HepG2 (cell line): ENCODE measurements around the gene DAG1. TPM values are rescaled to one million over a fixed set of nuclear protein-coding genes. Genes with fewer than 3 reads are reported as not detected.

Experiments used
- ATAC-seq: fragments of 200-7000 bp; cut with Tn5 transposase; 3 replicates; pipeline ENCODE4 v1.9.1; 2020; ENCODE audit warnings: mild to moderate bottlenecking, moderate library complexity
- BruUV-seq: library from RNA; stranded (reverse); fragments of 400-500 nt; replicated peaks from 2 replicates; lab custom pipeline; 2021; lab: Mats Ljungman, UMichigan
- CTCF ChIA-PET: fragments of 300-600 bp; formaldehyde crosslinking; extraction: SDS; loops from one replicate; lab custom pipeline; 2021; ENCODE audit warnings: low total read pairs, inconsistent platforms, low intra/inter-chr PET ratio; lab: Yijun Ruan, JAX
- POLR2A ChIA-PET: fragments of 350-600 bp; sonication (Branson Sonifier 250); formaldehyde crosslinking; loops from one replicate; lab custom pipeline; 2020; ENCODE audit warnings: antibody characterized with exemption, inconsistent platforms; lab: Yijun Ruan, JAX
- DNase-seq: peaks from one replicate; pipeline ENCODE4 v3.0.0-alpha.2; 2015; ENCODE audit warnings: low spot score
- FAIRE-seq: peaks from 3 replicates; lab custom pipeline; 2011; peaks lifted over from hg19 to GRCh38; lab: Jason Lieb, UNC
- H2AFZ ChIP-seq: one replicate; pipeline ENCODE4 v1.6.1; 2011; ENCODE audit warnings: low read length, inconsistent platforms
- H3K27ac ChIP-seq: fragments of 300-600 bp; 3 replicates; pipeline ENCODE4 v1.8.0; 2011; ENCODE audit warnings: mixed run types, mild to moderate bottlenecking, mixed read lengths, low read length, inconsistent platforms; ENCODE audit not compliant: insufficient read depth; ENCODE audit errors: extremely low read length
- H3K27me3 ChIP-seq, 2 experiments: fragments of 200-600 bp in 1 of 2; 2 replicates in 1 of 2; 3 replicates in 1 of 2; pipeline versions ENCODE4 v1.6.0 to v1.8.0; 2011; ENCODE audit warnings: low read length in 2 of 2, mild to moderate bottlenecking in 2 of 2, moderate library complexity in 2 of 2, inconsistent platforms in 1 of 2; ENCODE audit not compliant: insufficient read depth in 2 of 2, control insufficient read depth in 1 of 2
- H3K36me3 ChIP-seq, 2 experiments: fragments of 200-600 bp in 1 of 2; replicated peaks in 1 of 2; 2 replicates in 1 of 2; 3 replicates in 1 of 2; pipeline versions ENCODE4 v1.5.1 to v1.8.0; 2011; ENCODE audit warnings: low read length in 2 of 2, inconsistent platforms in 1 of 2; ENCODE audit not compliant: insufficient read depth in 2 of 2, control insufficient read depth in 1 of 2
- H3K4me1 ChIP-seq: 2 replicates; pipeline ENCODE4 v1.5.1; 2012; ENCODE audit warnings: low read length, inconsistent platforms; ENCODE audit not compliant: insufficient read depth
- H3K4me2 ChIP-seq: 2 replicates; pipeline ENCODE4 v1.6.0; 2011; ENCODE audit warnings: low read depth, low read length, inconsistent platforms
- H3K4me3 ChIP-seq, 3 experiments: fragments of 200-600 bp in 1 of 3; sonication (generic), shearing (Covaris generic) in 1 of 3; replicated peaks in 1 of 3; 2 replicates each; pipeline ENCODE4 v1.5.1; 2011 to 2016; ENCODE audit warnings: low read length in 3 of 3, inconsistent platforms in 2 of 3, low read depth in 2 of 3, mild to moderate bottlenecking in 2 of 3, control low read depth in 1 of 3, mixed read lengths in 1 of 3; ENCODE audit not compliant: insufficient read depth in 1 of 3
- H3K79me2 ChIP-seq: one replicate; pipeline ENCODE4 v1.6.1; 2011; ENCODE audit warnings: low read length, inconsistent platforms; ENCODE audit not compliant: insufficient read depth
- H3K9ac ChIP-seq: 2 replicates; pipeline ENCODE4 v1.6.0; 2011; ENCODE audit warnings: mild to moderate bottlenecking, low read depth, low read length, inconsistent platforms; ENCODE audit not compliant: insufficient read depth
- H3K9me3 ChIP-seq: 2 replicates; pipeline ENCODE4 v1.5.1; 2012; ENCODE audit warnings: mild to moderate bottlenecking, low read length
- H4K20me1 ChIP-seq: 2 replicates; pipeline ENCODE4 v1.6.0; 2011; ENCODE audit warnings: inconsistent platforms, mild to moderate bottlenecking, low read length, moderate library complexity; ENCODE audit not compliant: insufficient read depth
- CC2D1A ChIP-seq: sonication (generic); formaldehyde crosslinking; IDR thresholded peaks from 2 replicates; pipeline ENCODE4 v1.8.1; 2023; ENCODE audit warnings: mild to moderate bottlenecking, missing genetic modification reagents
- FOXO1 ChIP-seq: sonication (generic); formaldehyde crosslinking; IDR thresholded peaks from 2 replicates; pipeline ENCODE4 v1.4.0; 2020; ENCODE audit warnings: missing genetic modification reagents
- MXD4 ChIP-seq: IDR thresholded peaks from 2 replicates; pipeline ENCODE4 v1.6.1; 2016; ENCODE audit warnings: mild to moderate bottlenecking, missing biosample characterization, missing genetic modification reagents
- PRMT3 ChIP-seq: sonication (generic); formaldehyde crosslinking; IDR thresholded peaks from 2 replicates; pipeline ENCODE4 v1.8.1; 2022; ENCODE audit warnings: low read depth, mild to moderate bottlenecking, moderate library complexity, missing genetic modification reagents, borderline replicate concordance
- RFXANK ChIP-seq: IDR thresholded peaks from 2 replicates; pipeline ENCODE4 v1.6.1; 2016
- SALL1 ChIP-seq: sonication (generic); formaldehyde crosslinking; IDR thresholded peaks from 2 replicates; pipeline ENCODE4 v1.8.0; 2022; ENCODE audit warnings: mild to moderate bottlenecking, missing genetic modification reagents
- ZBTB38 ChIP-seq: sonication (generic); formaldehyde crosslinking; IDR thresholded peaks from 2 replicates; pipeline ENCODE4 v1.5.1; 2020; ENCODE audit warnings: mild to moderate bottlenecking, missing genetic modification reagents
- ZNF136 ChIP-seq: sonication (generic); formaldehyde crosslinking; IDR thresholded peaks from 2 replicates; pipeline ENCODE4 v1.8.1; 2022; ENCODE audit warnings: low read depth, mild to moderate bottlenecking, moderate library complexity, missing genetic modification reagents
- ZNF230 ChIP-seq: sonication (generic); formaldehyde crosslinking; IDR thresholded peaks from 2 replicates; pipeline ENCODE4 v1.4.0; 2020; ENCODE audit warnings: mild to moderate bottlenecking, missing genetic modification reagents
- ZNF747 ChIP-seq: sonication (generic); formaldehyde crosslinking; IDR thresholded peaks from 2 replicates; pipeline ENCODE4 v1.8.1; 2023; ENCODE audit warnings: missing genetic modification reagents, mild to moderate bottlenecking, borderline replicate concordance
- ZNF782 ChIP-seq: sonication (generic); formaldehyde crosslinking; IDR thresholded peaks from 2 replicates; pipeline ENCODE4 v1.4.0; 2020; ENCODE audit warnings: missing genetic modification reagents, mild to moderate bottlenecking, borderline replicate concordance
- WGBS: methylation state at CpG from one replicate; pipeline ENCODE4 v1.1.6; 2017; ENCODE audit warnings: low lambda C conversion rate; 5-methylcytosine and 5-hydroxymethylcytosine counted together
- in situ Hi-C: cut with HindIII; loops from 2 replicates; pipeline ENCODE4 v1.10.0; 2017; ENCODE audit warnings: low pct_unique_long_range_greater_than_20kb; ENCODE audit not compliant: extremely low pct_ligation_motif_present
- intact Hi-C: fragments of 100-400 bp; cut with micrococcal nuclease; formaldehyde crosslinking; loops from one replicate; pipeline ENCODE4 v1.10.0; 2022; ENCODE audit not compliant: unreplicated experiment
- polyA plus RNA-seq, 8 experiments: library from polyadenylated mRNA; depleted of rRNA in 3 of 8; stranded (reverse) in 7 of 8; unstranded in 1 of 8; fragments of >200 nt; fragmentation: Illumina TruSeq in 4 of 8; extraction: Trizol in 4 of 8; gene quantifications; 2 replicates each; pipeline versions ENCODE4 v1.2.1 to v1.2.3, GENCODE V29; 2011 to 2016; ENCODE audit warnings: low read depth in 4 of 8, missing spikeins in 1 of 8, mixed read lengths in 1 of 8; ENCODE audit not compliant: insufficient read depth in 1 of 8
- total RNA-seq, 5 experiments: library from RNA; depleted of rRNA; stranded (reverse); fragments of >200 nt; fragmentation: Illumina TruSeq; extraction: Trizol; gene quantifications; 2 replicates each; pipeline ENCODE4 v1.2.3, GENCODE V29; 2016; ENCODE audit warnings: low read depth in 1 of 5
- TF ChIP-seq, protein P1 (sequence below): sonication (generic); formaldehyde crosslinking; conservative IDR thresholded peaks from 2 replicates; pipeline ENCODE4 v1.4.0; 2020; ENCODE audit warnings: missing genetic modification reagents
- TF ChIP-seq, protein P2 (sequence below): sonication (generic); formaldehyde crosslinking; IDR thresholded peaks from 2 replicates; pipeline ENCODE4 v1.5.0; 2020; ENCODE audit warnings: mild to moderate bottlenecking, missing genetic modification reagents, moderate library complexity

The DAG1 gene
- total and polyA plus RNA-seq, 2 of the 13 experiments (the other 11 are each of a cell fraction or from before 2014, with no cell fraction given) = 47.3 to 50.4 TPM

DNA sequence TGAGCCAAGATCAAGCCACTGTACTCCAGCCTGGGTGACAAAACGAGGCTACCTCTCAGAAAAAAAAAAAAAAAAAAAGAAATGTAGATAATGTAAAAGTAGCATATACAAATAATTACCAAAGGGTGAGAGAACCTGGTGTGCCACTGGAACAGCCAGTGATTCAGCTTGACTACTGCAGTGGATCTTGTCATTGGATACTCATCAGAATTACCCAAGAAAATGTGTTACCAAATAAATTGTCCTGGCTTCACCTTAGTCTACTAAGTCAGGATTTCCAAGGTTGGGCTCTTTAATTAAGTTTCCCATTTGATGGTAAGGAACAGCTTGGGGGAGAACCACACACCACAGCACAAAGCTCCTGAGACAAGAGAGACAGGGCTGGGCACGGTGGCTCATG, 42.5 kb upstream of the DAG1 start:
- Histone ChIP-seq H2AFZ (no peak overlapping the region), H3K4me2 (no peak overlapping the region), H3K4me3 (no peak overlapping the region), H3K27me3 (no peaks in the 10 kb centered on the region; a peak in 2 of 5 replicates), H3K4me1 (peaks cover 45% of the 10 kb centered on the region), H3K27ac (no peak overlapping the region), H3K79me2 (no peaks in the 10 kb centered on the region), H3K9ac (no peak overlapping the region), H4K20me1 (no peaks in the 10 kb centered on the region), H3K9me3 (no peaks in the 10 kb centered on the region), H3K36me3 (0 out of 5 replicates have a peak, but pooled peaks cover 0 to 2% of the 10 kb centered on the region in 2 experiments)
- DNase-seq (no peak), ATAC-seq (no peak), FAIRE-seq (no peak)
- ChIA-PET POLR2A (interaction anchor here (0.7 to 3.6 kb wide), 3 partner anchors 15 to 88 kb away, joined by 3 to 35 read pairs (median 4); partner anchors contain the start of genes RHOA, TCTA and USP4), CTCF (no interaction called here)
- in situ Hi-C loops = loop anchor here (25.0 kb wide), 2 partner anchors 90 to 265 kb away; partner anchors contain the start of genes CCDC71, KLHDC8B and USP4
- no TSS peak for BruUV-seq
- TF ChIP-seq ZBTB38 (CRISPR knock-in tag) = no peak
- no peak for TF ChIP-seq FOXO1
- TF ChIP-seq, protein P1, sequence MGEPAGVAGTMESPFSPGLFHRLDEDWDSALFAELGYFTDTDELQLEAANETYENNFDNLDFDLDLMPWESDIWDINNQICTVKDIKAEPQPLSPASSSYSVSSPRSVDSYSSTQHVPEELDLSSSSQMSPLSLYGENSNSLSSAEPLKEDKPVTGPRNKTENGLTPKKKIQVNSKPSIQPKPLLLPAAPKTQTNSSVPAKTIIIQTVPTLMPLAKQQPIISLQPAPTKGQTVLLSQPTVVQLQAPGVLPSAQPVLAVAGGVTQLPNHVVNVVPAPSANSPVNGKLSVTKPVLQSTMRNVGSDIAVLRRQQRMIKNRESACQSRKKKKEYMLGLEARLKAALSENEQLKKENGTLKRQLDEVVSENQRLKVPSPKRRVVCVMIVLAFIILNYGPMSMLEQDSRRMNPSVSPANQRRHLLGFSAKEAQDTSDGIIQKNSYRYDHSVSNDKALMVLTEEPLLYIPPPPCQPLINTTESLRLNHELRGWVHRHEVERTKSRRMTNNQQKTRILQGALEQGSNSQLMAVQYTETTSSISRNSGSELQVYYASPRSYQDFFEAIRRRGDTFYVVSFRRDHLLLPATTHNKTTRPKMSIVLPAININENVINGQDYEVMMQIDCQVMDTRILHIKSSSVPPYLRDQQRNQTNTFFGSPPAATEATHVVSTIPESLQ (CRISPR knock-in tag) = no peak
- TF ChIP-seq ZNF747 (CRISPR knock-in tag) = no peak
- TF ChIP-seq PRMT3 (CRISPR knock-in tag) = no peak
- intact Hi-C loops = no loop called here
- 100% methylated on average over 2 of the region's 2 CpGs for WGBS

DNA sequence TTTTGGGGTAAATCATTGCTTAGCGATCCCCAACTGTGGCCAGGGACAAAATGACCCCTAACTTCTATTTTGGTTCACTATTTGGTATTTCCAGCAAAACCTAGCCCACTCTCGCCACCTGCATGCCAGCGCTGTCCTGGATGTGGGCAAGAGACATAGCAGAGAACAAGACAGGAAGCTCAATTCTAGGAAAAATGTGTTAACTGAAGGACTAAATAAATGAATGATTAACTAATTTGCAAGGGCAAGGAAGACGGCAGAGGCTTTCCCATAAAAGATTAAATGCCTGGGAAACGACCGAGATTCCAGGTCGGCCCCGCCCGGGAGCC, 41.4 kb upstream of the DAG1 start:
- ChIA-PET CTCF (no interaction called here), POLR2A (interaction anchor here (0.7 to 3.6 kb wide), 23 partner anchors 8 to 258 kb away, joined by 3 to 35 read pairs (median 4); partner anchors contain the start of genes DAG1, GPX1, KLHDC8B and RHOA)
- intact Hi-C loops = no loop called here
- in situ Hi-C loops = loop anchor here (25.0 kb wide), 2 partner anchors 91 to 266 kb away; partner anchors contain the start of genes CCDC71, KLHDC8B and USP4
- peak overlapping the region; percentile 72 to 89 (median 87) for H3K4me3 ChIP-seq
- DNase-seq (no peak), FAIRE-seq (no peak), ATAC-seq (peak; percentile 24)
- peaks cover 43% of the 10 kb centered on the region for H3K4me1 ChIP-seq
- BruUV-seq = TSS peak; percentile 74
- H4K20me1 ChIP-seq = no peaks in the 10 kb centered on the region
- H3K79me2 ChIP-seq = no peaks in the 10 kb centered on the region
- no peaks in the 10 kb centered on the region; a peak in 2 of 5 replicates for H3K27me3 ChIP-seq
- H3K27ac ChIP-seq = peak overlapping the region; percentile 90
- WGBS = 7% methylated on average over 9 of the region's 9 CpGs
- H2AFZ ChIP-seq = peak overlapping the region; percentile 1
- 0 out of 5 replicates have a peak, but pooled peaks cover 0 to 2% of the 10 kb centered on the region in 2 experiments for H3K36me3 ChIP-seq
- H3K9ac ChIP-seq = peak overlapping the region; percentile 85
- H3K9me3 ChIP-seq = no peaks in the 10 kb centered on the region
- H3K4me2 ChIP-seq = peak overlapping the region; percentile 84
- TF ChIP-seq ZNF136 (CRISPR knock-in tag) = no peak
- TF ChIP-seq SALL1 (CRISPR knock-in tag) = no peak
- 0 out of 2 replicates have a peak, but pooled peaks have one; percentile 33 for TF ChIP-seq CC2D1A (CRISPR knock-in tag)
- TF ChIP-seq, protein P2, sequence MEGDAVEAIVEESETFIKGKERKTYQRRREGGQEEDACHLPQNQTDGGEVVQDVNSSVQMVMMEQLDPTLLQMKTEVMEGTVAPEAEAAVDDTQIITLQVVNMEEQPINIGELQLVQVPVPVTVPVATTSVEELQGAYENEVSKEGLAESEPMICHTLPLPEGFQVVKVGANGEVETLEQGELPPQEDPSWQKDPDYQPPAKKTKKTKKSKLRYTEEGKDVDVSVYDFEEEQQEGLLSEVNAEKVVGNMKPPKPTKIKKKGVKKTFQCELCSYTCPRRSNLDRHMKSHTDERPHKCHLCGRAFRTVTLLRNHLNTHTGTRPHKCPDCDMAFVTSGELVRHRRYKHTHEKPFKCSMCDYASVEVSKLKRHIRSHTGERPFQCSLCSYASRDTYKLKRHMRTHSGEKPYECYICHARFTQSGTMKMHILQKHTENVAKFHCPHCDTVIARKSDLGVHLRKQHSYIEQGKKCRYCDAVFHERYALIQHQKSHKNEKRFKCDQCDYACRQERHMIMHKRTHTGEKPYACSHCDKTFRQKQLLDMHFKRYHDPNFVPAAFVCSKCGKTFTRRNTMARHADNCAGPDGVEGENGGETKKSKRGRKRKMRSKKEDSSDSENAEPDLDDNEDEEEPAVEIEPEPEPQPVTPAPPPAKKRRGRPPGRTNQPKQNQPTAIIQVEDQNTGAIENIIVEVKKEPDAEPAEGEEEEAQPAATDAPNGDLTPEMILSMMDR (CRISPR knock-in tag) = peak; percentile 10
- no peak for TF ChIP-seq RFXANK
- TF ChIP-seq ZNF782 = 0 out of 2 replicates have a peak, but pooled peaks have one; percentile 26
- 0 out of 2 replicates have a peak, but pooled peaks have one; percentile 6 for TF ChIP-seq ZNF230 (CRISPR knock-in tag)
- TF ChIP-seq MXD4 = no peak
